Lower leg skin (tissue), 4 donors: ENCODE data around the gene TIMM8B. TPM values are rescaled to one million over a fixed set of nuclear protein-coding genes. Genes with fewer than 3 reads are reported as not detected.

ENCODE experiments used
- DNase-seq, 2 donors: peaks; one replicate each; pipeline ENCODE4 v3.0.0-alpha.2; 2019; ENCODE audit warnings: low spot score in 2 of 2
- H3K4me3 ChIP-seq: fragments of 200-600 bp; sonication (generic); 2 replicates; pipeline ENCODE4 v1.5.1; 2017; ENCODE audit warnings: mild to moderate bottlenecking, low read depth; ENCODE audit not compliant: poor library complexity, severe bottlenecking
- CTCF ChIP-seq, 3 donors: fragments of 450-650 bp; IDR thresholded peaks; one replicate each; pipeline ENCODE4 v1.5.1; 2016; ENCODE audit warnings: antibody characterized with exemption in 3 of 3, mild to moderate bottlenecking in 3 of 3, moderate library complexity in 2 of 3
- POLR2A ChIP-seq, 2 donors: fragments of 450-650 bp; IDR thresholded peaks; one replicate each; pipeline ENCODE4 v1.6.1; 2016 to 2017; ENCODE audit warnings: antibody characterized with exemption in 2 of 2, mild to moderate bottlenecking in 1 of 2, moderate library complexity in 1 of 2
- WGBS, 2 donors: methylation state at CpG; one replicate each; pipeline ENCODE4 v1.1.5; 2018; 5-methylcytosine and 5-hydroxymethylcytosine counted together
- intact Hi-C: fragments of 100-400 bp; cut with DNase I; formaldehyde crosslinking; loops from one replicate; pipeline ENCODE4 v1.15.0; 2023; ENCODE audit warnings: low total_unique reads
- total RNA-seq, 4 donors: library from RNA; depleted of rRNA; stranded (reverse); fragments of >200 nt; gene quantifications; one replicate each; pipeline ENCODE4 v1.1.0, GENCODE V29; 2016

Gene TIMM8B
- total RNA-seq, 4 donors from 2014 or later = 12.4 to 49.0 (median 29.9) TPM

DNA sequence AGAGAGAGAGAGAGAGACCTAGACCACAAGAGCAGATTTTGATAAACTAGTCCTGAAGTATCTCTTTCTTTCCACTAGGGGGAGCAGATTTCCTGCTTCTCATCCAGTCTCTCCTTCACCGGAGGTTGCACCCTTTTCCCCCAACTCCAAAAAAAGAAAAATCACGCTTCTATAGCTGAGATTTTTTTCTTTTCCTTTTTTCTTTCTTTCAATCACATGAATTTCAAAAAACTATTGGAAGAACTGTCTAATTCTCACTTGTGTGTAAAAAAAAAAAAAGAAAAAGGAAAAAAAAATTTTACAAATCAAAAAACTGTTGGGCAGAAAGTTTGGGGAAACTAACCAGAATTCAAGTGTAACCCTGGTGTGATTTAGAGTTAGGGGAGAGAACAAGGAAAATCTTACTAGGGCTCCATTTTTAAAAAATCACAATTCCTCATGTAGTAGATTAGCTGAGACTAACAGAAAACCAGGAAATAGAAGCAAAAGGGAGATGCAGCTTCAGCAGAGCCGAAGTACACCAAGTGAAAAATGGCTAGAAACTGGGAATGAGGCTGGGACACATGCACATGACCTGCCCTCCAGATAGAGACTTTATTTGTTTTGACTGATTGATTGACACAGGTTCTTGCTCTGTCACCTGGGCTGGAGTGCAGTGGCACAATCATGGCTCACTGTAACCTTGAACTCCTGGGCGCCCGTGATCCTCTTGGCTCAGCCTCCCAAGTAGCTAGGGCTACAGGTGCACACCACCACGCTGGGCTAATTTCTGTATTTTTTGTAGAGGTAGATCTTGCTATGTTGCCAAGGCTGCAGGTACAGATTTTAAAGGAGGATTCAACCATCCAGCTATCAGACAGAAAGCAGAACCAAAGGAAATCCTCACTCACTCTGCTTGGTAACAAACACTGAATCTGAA lies 27.2 kb upstream of the TIMM8B start:
- no peak for DNase-seq
- intact Hi-C loops = loop anchor here (10.0 kb wide), 1 partner anchor 61 kb away; the partner anchor contains the start of gene BCO2
- TF ChIP-seq CTCF (IDR thresholded peaks at IDR 0.05) = no peak
- TF ChIP-seq POLR2A (IDR thresholded peaks at IDR 0.05) = no peak

DNA sequence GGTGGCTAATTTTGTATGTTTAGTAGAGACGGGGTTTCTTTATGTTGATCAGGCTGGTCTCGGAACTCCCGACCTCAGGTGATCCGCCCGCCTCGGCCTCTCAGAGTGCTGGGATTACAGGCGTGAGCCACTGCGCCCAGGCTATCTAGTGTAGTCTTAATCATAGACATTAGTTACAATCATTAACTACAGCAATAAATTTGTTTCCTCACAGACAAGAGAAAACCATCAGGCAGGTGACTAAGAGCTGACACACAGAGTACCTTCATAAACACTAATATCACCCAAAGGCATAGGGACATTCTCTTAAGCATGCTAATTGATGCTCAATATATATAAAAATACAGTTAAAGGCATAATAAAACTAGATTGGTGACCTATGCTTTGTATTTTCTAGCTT lies 19.5 kb upstream of the TIMM8B start:
- no peak overlapping the region for H3K4me3 ChIP-seq
- 87 to 91% methylated on average over 8 of the region's 8 CpGs for WGBS, 2 donors
- TF ChIP-seq POLR2A (IDR thresholded peaks at IDR 0.05) (no peak), CTCF (IDR thresholded peaks at IDR 0.05) (no peak)
- no peak for DNase-seq
- intact Hi-C loops = loop anchor here (10.0 kb wide), 1 partner anchor 169 kb away; no protein-coding TSS in a partner anchor

More for the DNA sequence above, 27.2 kb upstream of the TIMM8B start:
- no peak overlapping the region for H3K4me3 ChIP-seq
- 57 to 61% methylated on average over 6 of the region's 6 CpGs for WGBS, 2 donors

- TF ChIP-seq POLR2A (IDR thresholded peaks at IDR 0.05) = no peak
- TF ChIP-seq CTCF (IDR thresholded peaks at IDR 0.05) = no peak
- no peak overlapping the region for H3K4me3 ChIP-seq
- intact Hi-C loops = loop anchor here (10.0 kb wide), 1 partner anchor 171 kb away; no protein-coding TSS in a partner anchor
- WGBS, 2 donors = 78 to 80% methylated on average over 6 of the region's 6 CpGs
- DNase-seq = no peak
Observed at GRCh38 chr11:112103446-112103845, 16.9 kb upstream of the TIMM8B start.

DNA sequence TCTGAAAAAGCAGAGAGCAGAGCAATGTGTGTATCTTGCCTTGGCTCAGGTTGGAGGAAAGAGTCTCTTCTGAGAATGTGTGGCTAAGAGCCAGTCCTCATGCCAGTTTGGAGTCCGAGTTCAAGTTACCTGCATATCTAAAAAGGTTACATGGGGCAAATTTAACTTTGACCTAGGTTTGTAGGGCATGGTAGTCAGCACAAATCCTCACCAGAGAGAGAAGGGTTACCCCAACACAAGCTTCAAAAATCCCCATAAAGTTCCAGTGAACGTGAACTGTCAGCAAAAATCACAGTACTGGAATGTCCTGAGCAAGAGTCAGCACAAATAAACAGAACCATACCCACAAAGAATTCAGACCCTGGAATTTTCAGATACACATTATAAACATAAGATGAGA lies 13.9 kb upstream of the TIMM8B start:
- 55 to 64% methylated on average over 2 of the region's 2 CpGs for WGBS, 2 donors
- TF ChIP-seq CTCF (IDR thresholded peaks at IDR 0.05) (no peak), POLR2A (IDR thresholded peaks at IDR 0.05) (no peak)

DNA sequence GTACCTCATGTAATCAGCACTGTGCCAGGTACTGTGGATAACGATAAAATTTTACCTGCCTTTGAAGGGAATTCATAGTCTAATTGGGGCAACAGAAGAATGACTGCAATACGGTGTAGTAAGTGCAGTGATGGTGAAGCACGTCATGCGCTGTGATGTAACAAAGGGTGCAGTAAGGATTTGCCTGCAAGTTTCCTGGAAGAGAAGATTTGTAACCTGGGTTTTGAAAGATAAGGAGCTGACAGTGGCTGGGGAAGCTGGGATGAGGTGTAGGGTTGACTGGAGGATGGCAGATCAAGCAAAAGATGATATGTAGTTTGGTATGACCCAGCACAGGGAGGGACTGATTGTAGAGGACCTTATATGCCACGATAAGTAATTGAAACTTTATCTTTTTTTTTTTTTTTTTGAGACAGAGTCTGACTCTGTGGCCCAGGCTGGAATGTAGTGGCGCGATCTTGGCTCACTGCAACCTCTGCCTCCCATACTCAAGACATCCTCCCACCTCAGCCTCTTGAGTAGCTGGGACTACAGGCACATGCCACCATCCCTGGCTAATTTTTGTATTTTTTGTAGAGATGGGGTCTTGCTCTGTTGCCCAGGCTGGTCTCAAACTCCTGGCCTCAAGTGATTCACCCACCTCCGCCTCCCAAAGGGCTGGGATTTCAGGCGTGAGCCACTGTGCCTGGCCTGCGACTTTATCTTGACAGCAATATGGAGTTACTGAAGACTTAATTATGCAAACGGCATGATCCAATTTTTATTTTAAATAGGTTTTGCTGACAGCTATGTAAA lies 11.4 kb upstream of the TIMM8B start:
- WGBS, 2 donors = 90 to 95% methylated on average over 11 of the region's 11 CpGs
- no peak for DNase-seq
- TF ChIP-seq CTCF (IDR thresholded peaks at IDR 0.05) = no peak
- no peak for TF ChIP-seq POLR2A (IDR thresholded peaks at IDR 0.05)
- intact Hi-C loops = no loop called here
- H3K4me3 ChIP-seq = no peak overlapping the region

More for the DNA sequence above, 13.9 kb upstream of the TIMM8B start:
- DNase-seq = no peak
- H3K4me3 ChIP-seq = no peak overlapping the region
- intact Hi-C loops = loop anchor here (10.0 kb wide), 1 partner anchor 174 kb away; no protein-coding TSS in a partner anchor
